ENCODE data around the gene FAM229A.
A peak's percentile ranks its signal among the peaks of the same experiment; 100 is the strongest.

The FAM229A gene

GRCh38 chr1:32337855-32338636 is 24.2 kb downstream of the FAM229A start:
- Histone ChIP-seq H3K9ac (ENCODE audit: low read depth in 1 of 2, low read length in 2 of 2) (no peak overlapping the region), H3K4me3 (ENCODE audit: low read depth in 1 of 2, low read length in 2 of 2) (no peak overlapping the region), H3K4me1 (ENCODE audit: control insufficient read depth in 1 of 2, insufficient read depth in 2 of 2, low read length in 2 of 2) (peaks cover 40 to 41% of the 10 kb centered on the region in 2 donors), H3K9me3 (ENCODE audit: control insufficient read depth in 1 of 2, low read length in 2 of 2) (no peaks in the 10 kb centered on the region), H3K27ac (ENCODE audit: low read depth, low read length) (no peak overlapping the region), H3K36me3 (ENCODE audit: control insufficient read depth in 1 of 2, insufficient read depth in 2 of 2, low read length in 2 of 2) (peaks cover 0 to 3% of the 10 kb centered on the region in 2 donors), H3K27me3 (ENCODE audit: control insufficient read depth in 1 of 2, insufficient read depth in 2 of 2, low read length in 2 of 2) (no peaks in the 10 kb centered on the region)

- Histone ChIP-seq H3K9ac (ENCODE audit: low read depth in 1 of 2, low read length in 2 of 2) (no peak overlapping the region), H3K9me3 (ENCODE audit: control insufficient read depth in 1 of 2, low read length in 2 of 2) (no peaks in the 10 kb centered on the region), H3K27ac (ENCODE audit: low read depth, low read length) (no peak overlapping the region), H3K4me1 (ENCODE audit: control insufficient read depth in 1 of 2, insufficient read depth in 2 of 2, low read length in 2 of 2) (peaks cover 45% of the 10 kb centered on the region in 2 donors), H3K4me3 (ENCODE audit: low read depth in 1 of 2, low read length in 2 of 2) (no peak overlapping the region), H3K27me3 (ENCODE audit: control insufficient read depth in 1 of 2, insufficient read depth in 2 of 2, low read length in 2 of 2) (no peaks in the 10 kb centered on the region), H3K36me3 (ENCODE audit: control insufficient read depth in 1 of 2, insufficient read depth in 2 of 2, low read length in 2 of 2) (peaks cover under 1 to 11% of the 10 kb centered on the region in 2 donors)
Measured at GRCh38 chr1:32336963-32337675, 25.2 kb downstream of the FAM229A start.

- Histone ChIP-seq H3K9ac (ENCODE audit: low read depth in 1 of 2, low read length in 2 of 2) (peak overlapping the region in 1 of 2 donors; percentile 28), H3K4me1 (ENCODE audit: control insufficient read depth in 1 of 2, insufficient read depth in 2 of 2, low read length in 2 of 2) (peaks cover 40 to 46% of the 10 kb centered on the region in 2 donors), H3K9me3 (ENCODE audit: control insufficient read depth in 1 of 2, low read length in 2 of 2) (no peaks in the 10 kb centered on the region), H3K36me3 (ENCODE audit: control insufficient read depth in 1 of 2, insufficient read depth in 2 of 2, low read length in 2 of 2) (peaks cover 6 to 17% of the 10 kb centered on the region in 2 donors), H3K27me3 (ENCODE audit: control insufficient read depth in 1 of 2, insufficient read depth in 2 of 2, low read length in 2 of 2) (no peaks in the 10 kb centered on the region), H3K27ac (ENCODE audit: low read depth, low read length) (no peak overlapping the region), H3K4me3 (ENCODE audit: low read depth in 1 of 2, low read length in 2 of 2) (peak overlapping the region; percentile 16 to 40)
Measured at GRCh38 chr1:32336591-32336932, 25.7 kb downstream of the FAM229A start.

DNA sequence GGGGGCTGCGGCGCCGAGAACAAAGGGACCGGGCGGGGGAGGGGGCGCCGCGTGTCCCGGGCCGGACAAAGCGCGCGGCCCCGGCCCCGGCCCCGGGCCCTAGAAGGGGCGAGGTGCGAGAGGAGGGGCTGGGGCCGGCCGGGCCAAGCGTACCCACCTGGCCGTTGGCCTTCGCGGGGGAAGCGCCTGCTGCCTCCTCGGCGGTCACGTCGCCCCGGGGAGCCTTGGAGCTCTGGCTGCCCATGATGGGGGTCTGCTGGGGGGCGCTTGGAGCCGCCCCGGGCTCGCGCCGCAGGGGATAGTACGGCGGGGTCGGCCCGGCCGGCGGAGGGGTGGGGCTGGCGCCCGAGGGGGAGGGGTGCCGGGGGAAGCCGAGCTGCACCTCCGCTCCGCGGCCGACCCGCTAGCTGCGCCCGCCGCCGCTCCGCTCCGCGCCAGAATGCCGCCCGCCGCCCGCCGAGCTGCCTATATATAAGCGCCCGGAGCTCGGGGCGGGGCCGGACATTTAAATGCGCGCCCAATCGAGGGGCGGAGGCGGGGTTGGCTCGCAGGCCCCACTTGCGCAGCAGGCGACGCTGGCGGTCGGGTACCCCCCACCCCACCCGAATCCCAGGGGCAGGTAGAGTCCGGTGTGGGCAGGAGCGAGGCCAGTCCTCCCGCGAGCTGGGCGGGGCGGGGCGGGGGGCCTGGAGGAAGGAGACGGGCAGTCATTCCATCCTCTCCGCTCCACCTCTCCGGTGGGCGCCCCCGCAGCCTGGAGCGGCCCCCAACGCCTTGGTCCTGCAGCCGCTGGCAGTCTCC is 26.3 kb downstream of the FAM229A start, which contains the start of gene MARCKSL1:
MARCKSL1 (minus strand) TSS at position 444 of the 801 bp plus-strand sequence; CDS start at position 244, 200 bp downstream.
- H3K27ac ChIP-seq (ENCODE audit: low read depth, low read length), result no peak within 1 kb of the TSS
- peak within 1 kb of the TSS; percentile 56 to 74 for H3K4me3 ChIP-seq (ENCODE audit: low read depth in 1 of 2, low read length in 2 of 2)
- H3K27me3 ChIP-seq (ENCODE audit: control insufficient read depth in 1 of 2, insufficient read depth in 2 of 2, low read length in 2 of 2), result no peaks in the 10 kb centered on the region
- peaks cover 38 to 46% of the 10 kb centered on the region in 2 donors for H3K4me1 ChIP-seq (ENCODE audit: control insufficient read depth in 1 of 2, insufficient read depth in 2 of 2, low read length in 2 of 2)
- peaks cover 11 to 22% of the 10 kb centered on the region in 2 donors for H3K36me3 ChIP-seq (ENCODE audit: control insufficient read depth in 1 of 2, insufficient read depth in 2 of 2, low read length in 2 of 2)
- peak within 1 kb of the TSS; percentile 55 to 64 for H3K9ac ChIP-seq (ENCODE audit: low read depth in 1 of 2, low read length in 2 of 2)
- H3K9me3 ChIP-seq (ENCODE audit: control insufficient read depth in 1 of 2, low read length in 2 of 2), result no peaks in the 10 kb centered on the region

GRCh38 chr1:32335535-32335789 is 26.8 kb downstream of the FAM229A start:
- Histone ChIP-seq H3K27ac (ENCODE audit: low read depth, low read length) (no peak overlapping the region), H3K27me3 (ENCODE audit: control insufficient read depth in 1 of 2, insufficient read depth in 2 of 2, low read length in 2 of 2) (no peaks in the 10 kb centered on the region), H3K9ac (ENCODE audit: low read depth in 1 of 2, low read length in 2 of 2) (peak overlapping the region; percentile 55 to 64), H3K36me3 (ENCODE audit: control insufficient read depth in 1 of 2, insufficient read depth in 2 of 2, low read length in 2 of 2) (peaks cover 14 to 28% of the 10 kb centered on the region in 2 donors), H3K4me1 (ENCODE audit: control insufficient read depth in 1 of 2, insufficient read depth in 2 of 2, low read length in 2 of 2) (peaks cover 38 to 46% of the 10 kb centered on the region in 2 donors), H3K4me3 (ENCODE audit: low read depth in 1 of 2, low read length in 2 of 2) (peak overlapping the region; percentile 56 to 74), H3K9me3 (ENCODE audit: control insufficient read depth in 1 of 2, low read length in 2 of 2) (no peaks in the 10 kb centered on the region)

DNA sequence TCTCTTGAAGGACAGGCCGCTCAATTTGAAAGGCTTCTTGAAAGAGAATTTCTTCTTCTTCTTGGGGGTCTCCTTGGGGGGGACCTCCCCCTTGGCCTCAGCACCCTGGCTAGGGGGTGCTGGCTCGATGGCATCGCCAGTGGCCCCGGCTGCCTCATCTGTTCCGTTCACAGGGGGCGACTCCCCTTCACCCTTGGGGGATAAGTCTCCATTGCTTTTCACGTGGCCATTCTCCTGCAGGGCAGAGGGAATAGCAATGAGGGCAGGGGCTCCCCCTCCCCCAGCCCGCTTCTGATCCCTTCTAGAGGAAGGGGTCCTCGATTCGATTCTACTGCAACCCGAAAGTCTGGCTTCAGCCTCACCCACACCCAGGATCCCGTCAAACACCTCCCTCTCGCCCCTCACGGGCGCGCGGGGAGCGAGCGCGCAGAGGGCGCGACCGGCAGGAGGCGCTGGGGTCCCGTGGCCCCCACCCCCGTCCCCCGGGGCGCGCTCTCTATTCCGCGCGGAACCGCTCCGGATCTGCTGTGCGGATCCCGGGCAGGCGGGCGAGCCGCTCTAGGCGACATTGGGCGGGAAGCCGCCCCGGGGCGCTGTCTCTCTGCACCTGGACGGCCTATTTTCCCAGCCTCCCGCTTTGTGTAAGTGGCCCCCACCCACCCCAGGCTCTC is 27.3 kb downstream of the FAM229A start:
- peaks cover 38 to 46% of the 10 kb centered on the region in 2 donors for H3K4me1 ChIP-seq (ENCODE audit: control insufficient read depth in 1 of 2, insufficient read depth in 2 of 2, low read length in 2 of 2)
- H3K4me3 ChIP-seq (ENCODE audit: low read depth in 1 of 2, low read length in 2 of 2), result peak overlapping the region; percentile 56 to 74
- H3K27ac ChIP-seq (ENCODE audit: low read depth, low read length), result no peak overlapping the region
- peaks cover 19 to 32% of the 10 kb centered on the region in 2 donors for H3K36me3 ChIP-seq (ENCODE audit: control insufficient read depth in 1 of 2, insufficient read depth in 2 of 2, low read length in 2 of 2)
- peak overlapping the region; percentile 55 to 64 for H3K9ac ChIP-seq (ENCODE audit: low read depth in 1 of 2, low read length in 2 of 2)
- H3K9me3 ChIP-seq (ENCODE audit: control insufficient read depth in 1 of 2, low read length in 2 of 2), result no peaks in the 10 kb centered on the region
- no peaks in the 10 kb centered on the region for H3K27me3 ChIP-seq (ENCODE audit: control insufficient read depth in 1 of 2, insufficient read depth in 2 of 2, low read length in 2 of 2)

GRCh38 chr1:32334274-32334861 is 27.9 kb downstream of the FAM229A start:
- Histone ChIP-seq H3K4me3 (ENCODE audit: low read depth in 1 of 2, low read length in 2 of 2) (peak overlapping the region; percentile 56 to 74), H3K4me1 (ENCODE audit: control insufficient read depth in 1 of 2, insufficient read depth in 2 of 2, low read length in 2 of 2) (peaks cover 38 to 46% of the 10 kb centered on the region in 2 donors), H3K27me3 (ENCODE audit: control insufficient read depth in 1 of 2, insufficient read depth in 2 of 2, low read length in 2 of 2) (no peaks in the 10 kb centered on the region), H3K36me3 (ENCODE audit: control insufficient read depth in 1 of 2, insufficient read depth in 2 of 2, low read length in 2 of 2) (peaks cover 25 to 39% of the 10 kb centered on the region in 2 donors), H3K27ac (ENCODE audit: low read depth, low read length) (no peak overlapping the region), H3K9ac (ENCODE audit: low read depth in 1 of 2, low read length in 2 of 2) (peak overlapping the region; percentile 55 to 64), H3K9me3 (ENCODE audit: control insufficient read depth in 1 of 2, low read length in 2 of 2) (no peaks in the 10 kb centered on the region)

GRCh38 chr1:32333251-32333963 is 28.9 kb downstream of the FAM229A start:
- H3K4me1 ChIP-seq (ENCODE audit: control insufficient read depth in 1 of 2, insufficient read depth in 2 of 2, low read length in 2 of 2), result peaks cover 36 to 42% of the 10 kb centered on the region in 2 donors
- H3K9me3 ChIP-seq (ENCODE audit: control insufficient read depth in 1 of 2, low read length in 2 of 2), result no peaks in the 10 kb centered on the region
- H3K27ac ChIP-seq (ENCODE audit: low read depth, low read length), result no peak overlapping the region
- H3K4me3 ChIP-seq (ENCODE audit: low read depth in 1 of 2, low read length in 2 of 2), result no peak overlapping the region
- peaks cover 32 to 48% of the 10 kb centered on the region in 2 donors for H3K36me3 ChIP-seq (ENCODE audit: control insufficient read depth in 1 of 2, insufficient read depth in 2 of 2, low read length in 2 of 2)
- no peak overlapping the region for H3K9ac ChIP-seq (ENCODE audit: low read depth in 1 of 2, low read length in 2 of 2)
- H3K27me3 ChIP-seq (ENCODE audit: control insufficient read depth in 1 of 2, insufficient read depth in 2 of 2, low read length in 2 of 2), result no peaks in the 10 kb centered on the region
